ENCODE measurements around the gene LRRC49. TPM values are rescaled to one million over a fixed set of nuclear protein-coding genes. Genes with fewer than 3 reads are reported as not detected.
"Not testable (repeated sequence)": the region's sequence is repeated elsewhere in the genome, so short reads cannot be mapped to it uniquely, and the experiment has no call there.

LRRC49 gene
- polyA plus RNA-seq, 1 donor, result 7.2 TPM

DNA sequence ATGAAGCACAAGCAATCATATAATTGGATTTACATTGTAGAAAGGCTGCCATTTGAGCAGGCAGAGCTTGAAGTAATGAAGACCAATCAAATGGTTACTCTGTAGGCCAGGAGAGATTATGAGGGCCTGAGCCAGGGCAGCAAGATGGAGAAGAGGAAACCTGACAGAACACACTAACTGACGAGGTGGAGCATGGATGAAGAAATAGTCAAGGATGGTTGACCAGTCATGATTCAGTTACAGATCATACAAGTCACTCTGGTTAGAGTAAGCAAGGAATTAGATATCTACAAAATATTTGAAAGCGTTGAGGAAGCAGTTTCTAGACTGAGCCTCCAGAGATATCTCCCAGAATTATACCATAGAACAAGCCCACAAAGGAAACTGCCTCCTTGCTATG, 120.8 kb downstream of the LRRC49 start:
- no CpG with 5 or more reads among the region's 2 CpGs for WGBS (ENCODE audit: insufficient coverage, low lambda C conversion rate)
- Histone ChIP-seq H3K27ac (ENCODE audit: low read length) (no peak overlapping the region), H3K27me3 (ENCODE audit: control insufficient read depth, insufficient read depth, low read length) (no peaks in the 10 kb centered on the region), H3K36me3 (ENCODE audit: control insufficient read depth, insufficient read depth, low read length) (no peaks in the 10 kb centered on the region), H3K4me1 (ENCODE audit: control insufficient read depth, insufficient read depth, low read length) (no peaks in the 10 kb centered on the region), H3K9me3 (ENCODE audit: control insufficient read depth, low read depth, low read length) (no peaks in the 10 kb centered on the region), H3K4me3 (ENCODE audit: low read length) (no peak overlapping the region)
- no peak for DNase-seq

GRCh38 chr15:71015342-71015741, 122.7 kb downstream of the LRRC49 start:
- Histone ChIP-seq H3K27me3 (ENCODE audit: control insufficient read depth, insufficient read depth, low read length) (no peaks in the 10 kb centered on the region), H3K4me1 (ENCODE audit: control insufficient read depth, insufficient read depth, low read length) (no peaks in the 10 kb centered on the region), H3K9me3 (ENCODE audit: control insufficient read depth, low read depth, low read length) (no peaks in the 10 kb centered on the region), H3K4me3 (ENCODE audit: low read length) (no peak overlapping the region), H3K27ac (ENCODE audit: low read length) (no peak overlapping the region), H3K36me3 (ENCODE audit: control insufficient read depth, insufficient read depth, low read length) (no peaks in the 10 kb centered on the region)
- DNase-seq, result no peak
- no CpG with 5 or more reads among the region's 8 CpGs for WGBS (ENCODE audit: insufficient coverage, low lambda C conversion rate)

GRCh38 chr15:71031232-71031631, 138.6 kb downstream of the LRRC49 start:
- not testable (repeated sequence) for H3K27ac ChIP-seq (ENCODE audit: low read length); H3K9me3 ChIP-seq (ENCODE audit: control insufficient read depth, low read depth, low read length); H3K27me3 ChIP-seq (ENCODE audit: control insufficient read depth, insufficient read depth, low read length); DNase-seq; H3K4me1 ChIP-seq (ENCODE audit: control insufficient read depth, insufficient read depth, low read length); H3K36me3 ChIP-seq (ENCODE audit: control insufficient read depth, insufficient read depth, low read length); H3K4me3 ChIP-seq (ENCODE audit: low read length)
- no CpG with 5 or more reads among the region's 4 CpGs for WGBS (ENCODE audit: insufficient coverage, low lambda C conversion rate)

DNA sequence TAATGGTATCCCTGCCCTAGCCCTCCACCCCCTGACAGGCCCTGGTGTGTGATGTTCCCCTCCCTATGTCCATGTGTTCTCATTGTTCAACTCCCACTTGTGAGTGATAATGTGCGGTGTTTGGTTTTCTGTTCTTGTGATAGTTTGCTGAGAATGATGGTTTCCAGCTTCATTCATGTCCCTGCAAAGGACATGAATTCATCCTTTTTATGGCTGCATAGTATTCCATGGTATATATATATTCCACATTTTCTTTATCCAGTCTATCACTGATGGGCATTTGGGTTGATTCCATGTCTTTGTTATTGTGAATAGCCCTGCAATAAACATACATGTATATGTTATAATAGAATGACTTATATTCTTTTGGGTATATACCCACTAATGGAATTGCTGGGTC, 142.9 kb downstream of the LRRC49 start:
- not testable (repeated sequence) for H3K36me3 ChIP-seq (ENCODE audit: control insufficient read depth, insufficient read depth, low read length); H3K4me3 ChIP-seq (ENCODE audit: low read length); DNase-seq; H3K27ac ChIP-seq (ENCODE audit: low read length); H3K4me1 ChIP-seq (ENCODE audit: control insufficient read depth, insufficient read depth, low read length); H3K9me3 ChIP-seq (ENCODE audit: control insufficient read depth, low read depth, low read length); H3K27me3 ChIP-seq (ENCODE audit: control insufficient read depth, insufficient read depth, low read length)
- WGBS (ENCODE audit: insufficient coverage, low lambda C conversion rate), result no CpG with 5 or more reads among the region's 1 CpG

- H3K36me3 ChIP-seq (ENCODE audit: control insufficient read depth, insufficient read depth, low read length), result no peaks in the 10 kb centered on the region
- no peak overlapping the region for H3K4me3 ChIP-seq (ENCODE audit: low read length)
- H3K9me3 ChIP-seq (ENCODE audit: control insufficient read depth, low read depth, low read length), result no peaks in the 10 kb centered on the region
- H3K27me3 ChIP-seq (ENCODE audit: control insufficient read depth, insufficient read depth, low read length), result no peaks in the 10 kb centered on the region
- WGBS (ENCODE audit: insufficient coverage, low lambda C conversion rate), result 90% methylated on average over 2 of the region's 3 CpGs
- no peaks in the 10 kb centered on the region for H3K4me1 ChIP-seq (ENCODE audit: control insufficient read depth, insufficient read depth, low read length)
- no peak for DNase-seq
- H3K27ac ChIP-seq (ENCODE audit: low read length), result no peak overlapping the region
Measured at GRCh38 chr15:71042356-71042922, 149.8 kb downstream of the LRRC49 start.

- no peaks in the 10 kb centered on the region for H3K27me3 ChIP-seq (ENCODE audit: control insufficient read depth, insufficient read depth, low read length)
- H3K36me3 ChIP-seq (ENCODE audit: control insufficient read depth, insufficient read depth, low read length), result no peaks in the 10 kb centered on the region
- no peak for DNase-seq
- no peak overlapping the region for H3K27ac ChIP-seq (ENCODE audit: low read length)
- H3K9me3 ChIP-seq (ENCODE audit: control insufficient read depth, low read depth, low read length), result no peaks in the 10 kb centered on the region
- no peak overlapping the region for H3K4me3 ChIP-seq (ENCODE audit: low read length)
- WGBS (ENCODE audit: insufficient coverage, low lambda C conversion rate), result no CpG with 5 or more reads among the region's 1 CpG
- no peaks in the 10 kb centered on the region for H3K4me1 ChIP-seq (ENCODE audit: control insufficient read depth, insufficient read depth, low read length)
Measured at GRCh38 chr15:71043373-71043772, 150.7 kb downstream of the LRRC49 start.

DNA sequence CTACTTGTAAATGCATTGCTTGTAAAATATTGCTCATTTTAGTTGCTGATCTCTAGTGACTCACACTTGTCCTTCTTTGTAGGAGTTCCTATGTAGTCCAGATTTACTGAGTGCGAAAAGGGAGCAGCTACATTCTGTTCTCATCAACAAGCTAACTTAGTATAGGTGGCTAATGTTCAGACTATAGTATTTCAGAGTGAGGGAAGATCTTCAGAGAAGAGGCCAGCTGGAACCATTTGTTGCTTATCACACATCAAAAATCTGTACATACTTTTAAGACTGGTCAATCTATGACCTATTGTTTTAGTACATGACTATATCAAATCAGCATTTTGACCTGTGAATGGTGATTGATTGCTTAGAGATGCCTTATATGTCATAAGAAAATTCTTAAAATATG, 151.4 kb downstream of the LRRC49 start:
- H3K4me3 ChIP-seq (ENCODE audit: low read length), result no peak overlapping the region
- H3K4me1 ChIP-seq (ENCODE audit: control insufficient read depth, insufficient read depth, low read length), result no peaks in the 10 kb centered on the region
- no peak overlapping the region for H3K27ac ChIP-seq (ENCODE audit: low read length)
- WGBS (ENCODE audit: insufficient coverage, low lambda C conversion rate), result no CpG with 5 or more reads among the region's 1 CpG
- no peaks in the 10 kb centered on the region for H3K9me3 ChIP-seq (ENCODE audit: control insufficient read depth, low read depth, low read length)
- DNase-seq, result no peak
- H3K36me3 ChIP-seq (ENCODE audit: control insufficient read depth, insufficient read depth, low read length), result no peaks in the 10 kb centered on the region
- no peaks in the 10 kb centered on the region for H3K27me3 ChIP-seq (ENCODE audit: control insufficient read depth, insufficient read depth, low read length)

- not testable (repeated sequence) for H3K27ac ChIP-seq (ENCODE audit: low read length); H3K9me3 ChIP-seq (ENCODE audit: control insufficient read depth, low read depth, low read length); DNase-seq; H3K4me1 ChIP-seq (ENCODE audit: control insufficient read depth, insufficient read depth, low read length); H3K27me3 ChIP-seq (ENCODE audit: control insufficient read depth, insufficient read depth, low read length); H3K4me3 ChIP-seq (ENCODE audit: low read length); H3K36me3 ChIP-seq (ENCODE audit: control insufficient read depth, insufficient read depth, low read length)
- WGBS (ENCODE audit: insufficient coverage, low lambda C conversion rate), result no CpG with 5 or more reads among the region's 2 CpGs
Measured at GRCh38 chr15:71046146-71046545, 153.5 kb downstream of the LRRC49 start.

GRCh38 chr15:71048913-71049675, 156.5 kb downstream of the LRRC49 start:
- Histone ChIP-seq H3K36me3 (ENCODE audit: control insufficient read depth, insufficient read depth, low read length) (no peaks in the 10 kb centered on the region), H3K4me1 (ENCODE audit: control insufficient read depth, insufficient read depth, low read length) (no peaks in the 10 kb centered on the region), H3K9me3 (ENCODE audit: control insufficient read depth, low read depth, low read length) (no peaks in the 10 kb centered on the region), H3K4me3 (ENCODE audit: low read length) (no peak overlapping the region), H3K27ac (ENCODE audit: low read length) (no peak overlapping the region), H3K27me3 (ENCODE audit: control insufficient read depth, insufficient read depth, low read length) (no peaks in the 10 kb centered on the region)
- 100% methylated on average over 1 of the region's 2 CpGs for WGBS (ENCODE audit: insufficient coverage, low lambda C conversion rate)
- DNase-seq, result no peak

GRCh38 chr15:71049706-71050422, 157.2 kb downstream of the LRRC49 start:
- WGBS (ENCODE audit: insufficient coverage, low lambda C conversion rate), result 100% methylated on average over 1 of the region's 3 CpGs
- no peaks in the 10 kb centered on the region for H3K27me3 ChIP-seq (ENCODE audit: control insufficient read depth, insufficient read depth, low read length)
- H3K4me3 ChIP-seq (ENCODE audit: low read length), result no peak overlapping the region
- no peak for DNase-seq
- H3K4me1 ChIP-seq (ENCODE audit: control insufficient read depth, insufficient read depth, low read length), result no peaks in the 10 kb centered on the region
- no peaks in the 10 kb centered on the region for H3K36me3 ChIP-seq (ENCODE audit: control insufficient read depth, insufficient read depth, low read length)
- no peak overlapping the region for H3K27ac ChIP-seq (ENCODE audit: low read length)
- no peaks in the 10 kb centered on the region for H3K9me3 ChIP-seq (ENCODE audit: control insufficient read depth, low read depth, low read length)

Data from large intestine (tissue), 3 donors.